HG03565 (cell line): Measurements from ENCODE around the gene DBN1.

ENCODE experiments used
- ATAC-seq: cut with Tn5 transposase; IDR thresholded peaks from one replicate; pipeline ENCODE4 v1.9.1; 2021; ENCODE audit warnings: mild to moderate bottlenecking, moderate library complexity; ENCODE audit not compliant: unreplicated experiment

Gene DBN1

GRCh38 chr5:177473443-177474001 lies at the start of gene DBN1:
TSS of gene DBN1 (minus strand) at chr5:177473634. CDS start at chr5:177473521, 113 bp downstream.
- no peak for ATAC-seq

DNA sequence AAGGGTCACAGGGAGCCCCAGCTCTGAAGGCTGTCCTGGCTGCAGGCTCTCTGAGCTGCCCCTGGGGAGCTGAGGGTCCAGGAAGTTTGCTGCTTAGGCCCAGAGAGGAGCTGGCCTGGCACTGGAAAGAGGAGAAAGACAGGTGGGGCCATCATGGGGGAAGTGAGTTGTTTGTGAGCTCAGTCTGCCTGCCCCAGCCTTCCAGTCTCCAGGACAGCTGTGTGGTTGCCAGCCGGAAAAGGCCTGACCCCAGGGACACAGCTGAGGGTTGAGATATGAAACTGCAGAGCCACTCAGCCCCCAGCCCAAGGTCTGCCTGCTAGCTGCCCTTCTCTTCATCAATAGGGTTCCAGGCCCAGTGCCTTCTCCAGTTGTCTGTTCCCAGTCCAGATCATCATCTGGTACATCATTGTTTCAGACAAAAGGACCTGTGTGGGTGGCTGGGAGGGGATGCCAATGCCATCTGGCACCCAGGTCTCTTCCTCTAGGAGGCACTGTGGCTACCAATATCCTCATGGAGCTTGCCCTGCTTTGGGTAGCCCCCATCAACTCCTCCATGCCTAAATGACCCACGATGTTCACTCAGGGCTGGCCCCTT lies 47.6 kb upstream of the DBN1 start:
- no peak for ATAC-seq

GRCh38 chr5:177520271-177520670 lies 46.8 kb upstream of the DBN1 start:
- ATAC-seq = no peak

DNA sequence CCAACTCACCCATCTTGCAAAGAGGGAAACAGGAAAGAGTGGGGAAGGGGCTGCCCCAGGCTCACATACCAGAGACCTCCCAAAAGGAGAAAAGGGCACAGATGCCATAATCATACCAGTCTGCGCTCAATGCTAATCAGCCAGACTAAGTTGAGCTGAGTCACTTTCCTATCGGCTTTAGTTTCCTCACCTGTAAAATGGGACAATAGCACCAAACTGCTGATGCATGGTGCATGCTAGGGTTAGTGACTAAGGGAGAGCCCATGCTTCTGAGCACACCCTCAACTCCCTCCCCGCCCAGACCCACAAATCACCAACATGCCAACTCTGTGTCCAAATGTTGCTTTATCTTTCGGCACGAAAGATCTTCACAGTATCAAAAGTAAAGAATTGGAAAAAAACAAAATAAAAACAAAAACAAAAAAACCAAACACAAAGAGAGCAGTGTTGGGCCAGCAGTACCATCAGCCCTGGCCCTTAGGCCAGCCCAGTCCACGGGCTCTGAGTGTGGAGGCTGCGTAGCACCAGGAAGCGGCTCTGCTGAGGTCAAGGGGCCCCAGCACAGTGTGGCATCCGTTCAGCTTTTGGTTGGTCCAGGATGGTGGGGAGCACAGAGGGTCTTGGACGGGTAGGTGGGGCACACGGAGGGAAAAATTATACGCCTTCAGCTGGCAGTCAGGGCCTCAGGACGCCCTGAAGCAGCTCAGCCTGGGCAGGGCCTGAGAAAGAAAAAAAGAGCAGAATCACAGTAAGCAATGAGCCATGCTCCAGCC lies 46.2 kb upstream of the DBN1 start:
- no peak for ATAC-seq

DNA sequence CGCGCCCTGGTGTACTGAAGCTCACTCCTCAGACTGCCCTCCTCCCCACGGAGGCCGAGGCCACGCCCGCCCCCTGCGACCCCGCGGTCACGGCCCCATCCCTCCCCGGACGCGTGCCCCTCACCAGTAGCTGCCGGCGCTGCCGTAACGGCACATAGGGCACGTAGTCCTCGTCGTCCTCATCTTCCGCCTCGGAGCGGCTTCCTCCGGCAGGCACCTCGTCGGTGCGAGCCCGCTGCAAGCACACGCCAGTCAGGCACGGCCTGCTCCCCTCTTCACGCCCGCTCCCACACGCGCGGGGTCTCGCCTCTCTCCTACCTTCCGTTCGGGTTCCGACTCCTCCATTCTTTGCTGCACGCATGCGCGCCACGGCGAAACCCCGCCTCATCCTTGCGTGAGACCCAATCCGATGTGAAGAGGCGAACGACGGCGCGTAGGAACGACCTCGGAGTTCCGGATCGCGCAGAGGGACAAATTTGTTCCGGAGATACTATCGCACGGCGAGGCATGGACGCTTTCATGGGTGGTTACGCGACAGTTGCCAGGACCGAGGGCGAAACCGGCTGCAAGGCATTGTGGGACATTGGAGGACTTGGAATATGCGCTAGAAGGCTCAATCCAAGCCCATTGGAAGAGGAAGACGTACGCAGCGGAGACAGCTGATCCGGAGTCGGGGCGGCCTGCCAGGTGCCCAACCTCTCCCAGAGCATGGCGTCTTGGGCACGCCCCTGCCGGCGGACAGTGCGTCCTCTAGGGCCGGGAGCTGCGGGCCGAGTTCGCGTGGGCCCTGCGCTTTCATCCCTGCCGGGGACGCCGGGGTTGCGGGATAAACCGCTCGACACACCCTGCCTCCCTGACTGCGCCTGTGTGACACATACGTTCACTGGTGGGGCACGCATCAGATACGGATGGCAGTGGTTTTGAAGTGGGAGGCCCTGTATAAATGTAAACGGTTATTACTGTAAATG lies 43.5 kb upstream of the DBN1 start, which contains the start of gene DDX41:
TSS of gene DDX41 (minus strand) at position 361 of the 968 bp plus-strand sequence. CDS start at position 345, 16 bp downstream.
- ATAC-seq = peak; percentile 71

DNA sequence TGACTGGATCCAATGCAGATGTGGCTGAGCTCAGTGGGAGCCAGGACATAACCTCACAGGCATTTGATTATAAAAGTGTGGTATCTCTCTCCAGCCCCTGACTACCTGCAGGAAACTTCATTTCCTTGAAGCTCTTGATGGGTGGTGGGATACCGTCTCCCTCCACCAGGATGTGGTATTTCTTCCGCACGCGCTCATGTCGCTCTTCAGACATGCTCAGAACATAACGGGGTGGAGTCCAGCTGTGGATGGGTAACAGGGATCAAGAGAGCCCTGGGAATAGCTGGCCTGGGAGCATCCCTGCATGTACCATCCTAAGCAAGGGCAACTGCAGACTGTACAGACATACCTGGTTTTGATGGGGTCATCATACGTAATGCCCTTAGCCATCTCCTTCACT lies 42.1 kb upstream of the DBN1 start:
- ATAC-seq = no peak

DNA sequence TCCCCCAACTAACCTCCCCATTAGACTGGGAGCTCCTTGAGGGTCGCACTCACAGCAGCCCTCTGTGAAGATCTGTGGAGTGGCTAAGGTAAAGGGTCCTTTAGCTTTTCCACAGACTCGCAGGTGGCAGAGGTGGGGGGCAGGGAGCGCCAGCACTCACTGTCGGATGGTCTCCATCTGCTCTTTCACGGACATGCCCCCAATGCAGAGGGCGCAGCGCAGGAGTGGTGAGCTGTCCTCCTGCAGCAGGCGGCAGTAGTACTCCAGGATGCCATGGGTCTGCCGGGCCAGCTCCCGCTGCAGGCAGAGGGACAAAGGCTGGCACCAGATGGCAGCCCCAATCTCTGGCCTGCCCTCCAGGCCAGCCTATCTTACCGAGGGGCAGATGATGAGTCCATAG lies 41.1 kb upstream of the DBN1 start:
- no peak for ATAC-seq

- no peak for ATAC-seq
These were observed 40.1 kb upstream of the DBN1 start for GRCh38 chr5:177513500-177513899.

DNA sequence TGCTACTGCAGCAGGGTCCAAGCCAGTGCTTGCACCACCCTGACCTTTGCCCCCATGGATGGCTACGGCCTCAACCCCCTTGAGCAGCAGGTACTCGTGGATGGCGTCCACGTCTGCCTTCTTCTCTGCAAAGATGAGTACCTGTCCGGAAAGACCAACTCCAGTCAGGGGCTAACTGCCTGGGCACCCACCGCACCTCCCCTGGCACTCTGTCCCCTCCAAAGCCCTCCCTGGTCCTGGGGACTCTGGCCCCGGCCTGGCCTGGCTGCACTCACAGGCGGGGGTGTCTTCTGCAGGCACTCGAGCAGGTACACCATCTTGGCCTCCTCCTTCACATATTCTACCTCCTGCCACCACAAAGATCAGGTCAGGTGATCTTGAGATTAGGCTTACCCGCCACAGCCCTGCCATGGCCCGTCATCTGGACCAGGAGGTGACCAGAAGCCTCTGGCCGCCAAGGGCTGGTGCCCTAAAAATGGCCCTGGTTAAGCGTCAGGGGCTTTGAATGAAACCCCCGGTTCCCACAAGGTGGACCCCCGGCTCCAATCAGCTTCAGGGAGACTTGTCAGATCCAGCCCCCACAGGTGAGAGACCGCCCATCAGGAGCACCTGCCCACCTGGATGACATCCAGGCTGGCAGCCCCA lies 39.4 kb upstream of the DBN1 start:
- no peak for ATAC-seq

DNA sequence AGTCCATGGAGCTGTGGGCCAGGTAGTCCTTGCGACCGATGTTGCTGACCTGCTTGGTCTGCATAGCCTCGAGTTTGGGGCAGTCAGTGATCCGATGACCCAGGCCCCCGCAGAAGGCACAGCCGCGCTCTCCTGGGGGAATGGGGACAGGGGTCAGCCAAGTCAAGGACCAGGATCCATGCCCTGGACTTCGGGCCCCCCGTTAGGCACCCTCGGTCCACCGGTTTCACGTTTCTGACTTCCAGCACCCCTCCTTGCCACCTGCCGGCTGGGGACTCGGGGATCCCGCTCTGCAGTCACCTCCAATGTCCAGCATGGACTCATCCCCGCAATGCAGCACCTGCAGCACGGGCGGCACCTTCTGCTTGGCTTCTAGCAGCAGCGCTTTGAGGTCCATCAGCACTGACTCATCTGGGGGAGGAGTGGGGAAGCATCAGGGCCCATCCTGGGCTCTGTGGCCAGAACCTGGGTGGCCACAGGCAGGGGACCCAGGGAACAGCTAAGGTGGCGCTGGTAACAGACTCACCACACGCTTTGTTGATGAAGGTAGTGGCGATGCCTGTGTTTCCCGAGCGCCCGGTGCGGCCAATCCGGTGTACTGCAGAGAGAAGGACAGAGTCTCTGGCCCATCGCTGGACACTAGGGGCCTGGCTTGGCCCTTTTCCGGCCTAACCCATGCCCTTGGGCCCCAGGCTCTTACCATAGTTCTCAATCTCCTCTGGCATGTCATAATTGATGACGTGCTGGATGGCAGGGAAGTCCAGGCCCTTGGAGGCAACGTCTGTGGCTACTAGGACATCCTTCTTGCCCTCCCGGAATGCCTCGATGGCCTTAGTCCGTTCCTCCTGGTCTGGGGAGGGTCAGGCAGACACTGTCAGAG lies 38.6 kb upstream of the DBN1 start:
- ATAC-seq = no peak

DNA sequence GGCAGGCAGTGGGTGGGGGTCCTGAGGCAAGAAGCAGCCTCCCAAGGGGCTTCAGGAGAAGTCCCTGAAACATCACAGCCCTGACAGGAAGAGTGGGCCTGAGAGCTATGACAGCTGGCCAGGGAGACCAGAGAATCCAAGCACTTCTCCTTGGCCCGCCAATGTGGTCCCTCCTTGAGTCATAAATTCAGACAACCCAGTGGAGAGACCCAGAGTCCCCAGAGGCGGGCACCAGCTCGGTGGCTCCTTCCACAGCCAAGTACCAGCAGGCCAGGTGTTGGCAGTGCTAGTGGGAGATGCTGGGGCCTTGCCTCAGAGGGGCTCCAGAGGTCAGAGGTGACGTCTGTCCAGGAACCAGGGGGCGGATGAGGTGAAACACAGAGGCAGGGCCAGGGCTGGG lies 37.7 kb upstream of the DBN1 start:
- ATAC-seq = no peak

- ATAC-seq = no peak
These were observed 37.2 kb upstream of the DBN1 start for GRCh38 chr5:177510567-177511053.

GRCh38 chr5:177509991-177510566 lies 36.6 kb upstream of the DBN1 start:
- ATAC-seq = no peak

GRCh38 chr5:177509381-177509951 lies 36.0 kb upstream of the DBN1 start, which contains the start of gene DOK3:
TSS of gene DOK3 (minus strand) at chr5:177509826. CDS start at chr5:177509540, 286 bp downstream.
- ATAC-seq = no peak

GRCh38 chr5:177508837-177509236 lies 35.4 kb upstream of the DBN1 start:
- no peak for ATAC-seq

GRCh38 chr5:177508221-177508611 lies 34.8 kb upstream of the DBN1 start:
- no peak for ATAC-seq

DNA sequence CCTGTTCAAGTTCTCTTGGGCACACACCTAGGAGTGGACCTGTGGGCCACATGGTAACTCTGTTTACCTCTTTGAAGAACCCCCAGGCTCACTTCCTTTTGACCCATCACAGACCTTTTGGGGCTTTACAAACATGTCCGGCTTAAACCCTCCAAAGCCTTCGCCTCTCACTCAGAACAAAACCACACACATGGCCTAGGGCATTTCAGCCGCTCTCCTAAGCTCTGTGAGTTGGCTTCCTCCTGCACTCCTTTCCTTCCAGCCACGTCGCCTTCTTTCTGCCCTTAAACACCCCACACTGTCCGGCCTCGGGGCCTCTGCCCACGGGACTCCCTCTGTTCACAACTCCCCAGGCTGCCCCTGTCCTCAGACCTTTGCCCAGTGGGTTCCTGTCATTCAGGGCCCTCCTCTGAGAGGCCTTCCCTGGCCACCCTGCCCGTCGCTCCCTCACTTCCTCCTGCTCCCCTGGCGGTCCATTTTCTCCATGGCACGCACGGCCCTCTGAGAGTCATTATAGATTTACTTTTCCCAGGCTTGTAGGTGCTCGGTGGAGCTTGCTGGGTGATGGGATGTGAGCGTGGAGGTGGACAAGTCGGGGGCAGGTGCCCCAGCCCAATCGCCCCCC lies 34.3 kb upstream of the DBN1 start:
- ATAC-seq = no peak

- ATAC-seq = no peak
These were observed 33.7 kb upstream of the DBN1 start for GRCh38 chr5:177507165-177507564.
